HFF-Myc (cell line): ENCODE results near the gene RPTOR.
A peak's percentile ranks its signal among the peaks of the same experiment; 100 is the strongest.

Experiments used
- DNase-seq: peaks from one replicate; pipeline ENCODE4 v3.0.0-alpha.2; 2011; ENCODE audit warnings: low read depth; ENCODE audit errors: extremely low read depth
- H3K4me3 ChIP-seq: replicated peaks from 2 replicates; pipeline ENCODE4 v1.5.1; 2011; ENCODE audit warnings: low read depth, mild to moderate bottlenecking, control low read depth, low read length
- TF ChIP-seq, protein P1 (sequence below): IDR thresholded peaks from 2 replicates; pipeline ENCODE4 v1.5.1; 2012; ENCODE audit warnings: mild to moderate bottlenecking, low read depth, low read length, control low read depth; ENCODE audit errors: missing control alignments

Gene RPTOR

DNA sequence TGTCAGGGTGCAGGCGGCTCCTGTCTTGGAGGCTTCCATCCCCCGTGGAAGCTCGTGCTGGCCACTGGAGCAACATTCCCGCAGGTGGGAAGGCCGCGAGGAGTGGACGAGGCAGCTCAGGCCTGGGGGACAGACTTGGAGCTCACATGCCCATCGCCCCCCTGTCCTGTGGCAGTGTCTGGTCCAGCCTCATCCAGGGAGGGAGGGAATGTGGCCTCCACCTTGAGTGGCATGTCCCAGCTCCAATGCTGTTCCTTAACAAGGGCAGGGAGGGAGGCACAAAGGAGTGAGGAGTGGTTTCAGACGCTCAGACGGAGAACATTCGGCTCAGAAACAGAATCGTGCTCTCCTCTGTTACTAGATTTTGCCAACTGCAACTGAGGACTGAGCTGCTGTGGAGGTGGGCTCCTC is 287.6 kb downstream of the RPTOR start:
- DNase-seq = no peak
- TF ChIP-seq, protein P1, sequence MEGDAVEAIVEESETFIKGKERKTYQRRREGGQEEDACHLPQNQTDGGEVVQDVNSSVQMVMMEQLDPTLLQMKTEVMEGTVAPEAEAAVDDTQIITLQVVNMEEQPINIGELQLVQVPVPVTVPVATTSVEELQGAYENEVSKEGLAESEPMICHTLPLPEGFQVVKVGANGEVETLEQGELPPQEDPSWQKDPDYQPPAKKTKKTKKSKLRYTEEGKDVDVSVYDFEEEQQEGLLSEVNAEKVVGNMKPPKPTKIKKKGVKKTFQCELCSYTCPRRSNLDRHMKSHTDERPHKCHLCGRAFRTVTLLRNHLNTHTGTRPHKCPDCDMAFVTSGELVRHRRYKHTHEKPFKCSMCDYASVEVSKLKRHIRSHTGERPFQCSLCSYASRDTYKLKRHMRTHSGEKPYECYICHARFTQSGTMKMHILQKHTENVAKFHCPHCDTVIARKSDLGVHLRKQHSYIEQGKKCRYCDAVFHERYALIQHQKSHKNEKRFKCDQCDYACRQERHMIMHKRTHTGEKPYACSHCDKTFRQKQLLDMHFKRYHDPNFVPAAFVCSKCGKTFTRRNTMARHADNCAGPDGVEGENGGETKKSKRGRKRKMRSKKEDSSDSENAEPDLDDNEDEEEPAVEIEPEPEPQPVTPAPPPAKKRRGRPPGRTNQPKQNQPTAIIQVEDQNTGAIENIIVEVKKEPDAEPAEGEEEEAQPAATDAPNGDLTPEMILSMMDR = no peak
- H3K4me3 ChIP-seq = peak overlapping the region; percentile 45

DNA sequence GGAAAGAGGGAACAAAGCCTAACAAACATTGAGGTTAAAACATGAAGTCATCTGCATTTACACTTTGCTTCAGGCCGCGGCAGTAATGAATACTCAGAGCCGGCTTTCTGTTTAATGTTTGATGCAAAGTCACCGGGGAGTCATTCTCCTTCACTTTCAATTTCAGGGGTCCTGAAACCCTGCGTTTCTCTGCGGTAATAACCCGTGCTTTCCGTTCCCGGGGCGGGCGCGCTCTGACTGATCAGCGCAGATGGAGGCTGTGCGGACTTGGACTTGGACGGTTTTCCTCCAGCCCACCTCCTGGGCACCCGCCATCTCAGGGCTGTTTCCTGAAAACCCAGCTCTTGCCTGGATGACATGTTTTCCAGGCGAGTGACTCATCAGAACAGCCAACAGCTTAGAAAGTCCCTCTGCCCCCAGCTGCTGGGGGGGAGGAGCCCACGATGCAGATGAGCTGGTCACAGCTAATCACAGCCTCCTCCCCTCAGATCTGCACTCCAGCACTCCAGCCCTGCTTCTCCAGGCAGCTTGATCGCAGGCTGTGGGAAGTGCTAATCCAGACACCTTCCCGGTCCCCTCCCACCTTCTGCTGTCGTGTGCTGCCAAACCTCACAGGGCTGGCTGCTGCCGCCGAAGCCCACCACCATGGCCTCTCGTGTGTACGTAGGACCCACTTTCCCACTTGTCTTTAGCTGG is 288.4 kb downstream of the RPTOR start:
- peak overlapping the region; percentile 45 for H3K4me3 ChIP-seq
- peak; percentile 97 for DNase-seq
- TF ChIP-seq, protein P1 = no peak

DNA sequence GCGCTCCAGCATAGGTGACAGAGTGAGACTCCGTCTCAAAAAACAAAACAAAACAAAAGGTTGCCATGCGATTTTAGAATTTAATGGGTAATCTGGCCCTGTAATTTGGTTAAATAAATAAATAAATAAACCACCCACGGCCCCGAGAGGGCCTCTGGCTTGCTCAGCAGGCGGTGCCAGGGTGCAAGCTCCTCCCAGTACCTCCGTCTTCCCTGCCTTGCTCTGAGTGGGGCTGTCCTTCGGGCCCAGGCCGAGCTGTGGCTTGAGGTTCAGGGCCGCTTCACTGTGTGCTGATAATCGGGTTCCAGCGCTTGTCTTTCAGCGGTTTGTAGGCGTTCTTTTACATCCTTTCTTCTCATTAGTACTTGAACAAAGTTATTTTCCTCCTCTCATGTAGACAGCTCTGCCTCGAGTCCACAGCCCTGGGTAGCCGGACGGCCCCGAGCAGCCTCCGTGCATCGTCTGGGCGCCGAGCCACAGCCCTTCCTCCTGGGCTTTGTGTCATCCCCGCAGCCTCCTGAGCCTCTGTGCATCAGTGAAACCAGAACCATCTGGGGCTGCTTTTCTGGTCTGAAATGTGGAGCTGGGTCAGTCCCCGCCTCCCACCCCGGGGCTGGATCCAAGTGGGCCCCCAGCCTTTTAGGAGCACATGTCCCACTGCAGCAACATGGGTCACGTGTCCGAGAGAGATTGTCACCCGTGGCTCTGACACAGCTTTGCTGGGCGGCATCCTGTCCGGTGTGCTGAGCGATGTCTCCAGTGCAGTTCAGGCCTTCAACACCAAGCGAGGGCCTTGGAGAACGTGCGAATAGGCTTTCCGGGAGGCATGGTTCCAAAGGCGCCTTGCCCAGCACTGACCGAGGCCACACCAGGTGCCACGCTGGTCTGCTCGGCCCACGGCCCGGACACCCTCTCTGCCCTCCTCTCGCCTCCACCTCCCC is 289.6 kb downstream of the RPTOR start:
- DNase-seq = peak; percentile 80
- H3K4me3 ChIP-seq = peak overlapping the region; percentile 45
- TF ChIP-seq, protein P1 = no peak

DNA sequence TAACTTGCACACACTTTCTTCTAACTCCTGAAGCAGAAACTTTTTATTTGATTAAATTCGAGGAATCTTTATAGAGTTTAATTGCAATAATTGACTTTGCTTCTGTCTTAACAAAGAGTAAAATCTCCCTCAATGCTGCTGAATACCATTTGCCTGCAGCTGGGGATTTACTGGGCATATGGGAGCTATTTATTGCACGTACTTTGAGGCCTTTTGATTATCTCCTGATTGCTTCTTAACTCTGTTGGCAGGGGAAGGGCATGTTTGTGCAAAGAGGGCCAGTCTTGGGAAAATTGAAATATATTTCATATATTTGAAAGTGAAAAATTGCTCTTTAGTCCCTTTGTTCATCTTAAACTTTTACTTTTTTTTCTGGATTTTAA is 290.2 kb downstream of the RPTOR start:
- H3K4me3 ChIP-seq = no peak overlapping the region
- TF ChIP-seq, protein P1 = no peak
- no peak for DNase-seq

DNA sequence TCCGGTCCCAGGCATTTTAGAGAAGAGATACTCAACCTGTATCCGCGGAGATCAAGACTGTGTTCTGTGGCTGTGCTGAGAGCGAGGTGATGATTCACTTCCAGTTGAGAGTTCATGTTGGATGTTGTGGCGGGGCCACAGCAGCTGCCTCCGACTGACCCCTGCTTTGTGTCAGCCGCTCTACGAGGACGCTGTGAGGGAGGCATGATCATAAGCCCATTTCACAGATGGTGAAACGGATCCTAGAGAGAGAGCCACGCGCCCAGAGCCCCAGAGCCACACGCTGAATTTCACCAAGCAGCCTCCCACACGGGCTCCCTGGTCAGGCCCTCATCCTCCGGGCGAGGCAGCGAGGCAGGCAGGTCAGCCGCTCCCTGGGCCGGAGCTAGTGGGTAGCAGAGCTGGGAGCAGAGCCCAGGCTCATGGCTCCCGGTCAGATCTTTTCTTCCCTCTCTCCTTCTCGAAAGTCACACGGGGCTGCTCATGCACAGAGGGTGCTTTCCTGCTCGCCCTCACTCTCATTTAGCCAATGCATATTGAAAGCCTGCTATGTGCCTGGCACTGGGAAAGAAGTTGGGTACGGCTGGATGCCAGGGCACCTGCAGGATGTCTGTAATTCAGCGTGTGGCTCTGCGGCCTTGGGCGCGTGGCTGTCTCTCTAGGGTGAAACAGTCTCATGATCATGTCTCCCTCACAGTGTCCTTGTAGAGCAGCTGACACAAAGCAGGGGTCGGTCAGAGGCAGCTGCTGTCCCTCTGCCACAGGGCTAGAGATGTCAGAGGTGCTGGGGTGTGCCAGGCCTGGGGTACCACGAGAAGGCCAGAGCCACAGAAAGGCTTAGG is 291.4 kb downstream of the RPTOR start:
- TF ChIP-seq, protein P1 = no peak
- DNase-seq = no peak
- H3K4me3 ChIP-seq = no peak overlapping the region

DNA sequence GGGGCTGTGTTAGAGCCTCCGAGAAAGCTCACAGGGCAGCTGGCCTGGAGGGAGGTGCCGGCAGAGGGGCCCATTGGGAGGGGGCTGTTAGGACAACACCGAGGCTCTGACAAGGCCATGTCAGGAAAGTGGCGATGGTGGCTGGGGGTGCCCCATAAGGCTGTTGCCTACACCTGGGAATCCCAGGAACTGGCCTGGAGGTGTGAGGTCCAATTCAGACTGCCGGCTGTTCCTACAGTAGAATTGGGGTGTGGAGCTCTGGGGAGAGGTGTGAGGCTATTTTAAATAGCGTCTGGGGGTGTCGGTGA is 292.0 kb downstream of the RPTOR start:
- DNase-seq = no peak
- H3K4me3 ChIP-seq = no peak overlapping the region
- TF ChIP-seq, protein P1 = no peak
